Pancreas (tissue), 10 donors: ENCODE data around the gene LRMDA. TPM values are rescaled to one million over a fixed set of nuclear protein-coding genes. Genes with fewer than 3 reads are reported as not detected.
A peak's percentile ranks its signal among the peaks of the same experiment; 100 is the strongest.
"Not testable (repeated sequence)": the region's sequence is repeated elsewhere in the genome, so short reads cannot be mapped to it uniquely, and the experiment has no call there.

Experiments
- ATAC-seq, 4 donors: fragments of 200-7000 bp; cut with Tn5 transposase; one replicate each; pipeline versions ENCODE4 v1.8.0 to v1.9.1; 2020; ENCODE audit warnings: mild to moderate bottlenecking in 4 of 4, moderate library complexity in 4 of 4
- DNase-seq, 6 donors: peaks; one replicate each; pipeline ENCODE4 v3.0.0-alpha.2; 2020
- FAIRE-seq: peaks from 2 replicates; lab custom pipeline; 2012; peaks lifted over from hg19 to GRCh38; lab: Jason Lieb, UNC
- H3K27ac ChIP-seq, 4 donors: fragments of 200-600 bp; sonication (generic); 1 replicate in 3 of 4; 2 replicates in 1 of 4; pipeline versions ENCODE4 v1.5.0 to v1.8.0; 2020
- H3K27me3 ChIP-seq, 4 donors: fragments of 200-600 bp; one replicate each; pipeline ENCODE4 v1.8.0; 2021
- H3K36me3 ChIP-seq, 3 donors: fragments of 200-600 bp; sonication (generic) in 1 of 3; one replicate each; pipeline versions ENCODE4 v1.5.0 to v1.8.0; 2020 to 2021
- H3K4me1 ChIP-seq, 3 donors: fragments of 200-600 bp; one replicate each; pipeline ENCODE4 v1.8.0; 2021
- H3K4me3 ChIP-seq, 4 donors: fragments of 200-600 bp; sonication (generic) in 2 of 4; one replicate each; pipeline versions ENCODE4 v1.5.0 to v1.8.0; 2020 to 2021
- H3K9me3 ChIP-seq, 4 donors: fragments of 200-600 bp; one replicate each; pipeline ENCODE4 v1.8.0; 2021
- WGBS, 2 donors: extraction: QIAGEN DNeasy Blood & Tissue Kit; methylation state at CpG; one replicate each; pipeline ENCODE4 v1.1.7; 2013; 5-methylcytosine and 5-hydroxymethylcytosine counted together
- intact Hi-C, 3 donors: fragments of 100-400 bp; cut with DNase I; formaldehyde crosslinking; loops; one replicate each; pipeline versions ENCODE4 v1.11.1 to v1.14.2; 2022
- polyA plus RNA-seq, 2 donors: library from polyadenylated mRNA; stranded (reverse); fragments of 200-250 nt; gene quantifications; one replicate each; pipeline ENCODE4 v1.2.3, GENCODE V29; 2013
- total RNA-seq, 6 donors: library from RNA; stranded (reverse); fragmentation: NEBNext Ultra II Directional in 4 of 6; extraction: Animal tissue kit (Norgen Biotek cat#: 25700) in 4 of 6; gene quantifications; one replicate each; pipeline versions ENCODE4 v1.2.1 to v1.2.4, GENCODE V29; 2021 to 2023
- TF ChIP-seq, protein P1 (sequence below), 4 donors: fragments of 200-600 bp; sonication (generic) in 3 of 4; IDR thresholded peaks; one replicate each; pipeline versions ENCODE4 v1.5.0 to v1.8.0; 2021; ENCODE audit warnings: antibody characterized with exemption in 4 of 4
- donor health status: healthy with polysubstance abuse.
- donor health status: DM: no; HTN: no; CAD: no; lungs with moderate emphysema.
- donor health status: DM: no; HTN: no; CAD: no.
- donor health status: control.
- donor health status: control.
- donor health status: Bipolar disorder and iron deficiency.
- donor health status: DM: yes; HTN: yes; CAD: no.
- donor health status: DM: no; HTN: no; CAD: no.
- donor health status: DM: no; HTN: no; CAD: no.
- donor health status: DM: yes; HTN: yes; CAD: no.

Gene LRMDA
- total and polyA plus RNA-seq, 8 donors: 4.6 to 21.2 (median 13.4) TPM

GRCh38 chr10:75509706-75510105, 78.3 kb downstream of the LRMDA start:
- H3K27me3 ChIP-seq: no peaks in the 10 kb centered on the region
- FAIRE-seq: no peak
- H3K4me1 ChIP-seq: peaks cover 9 to 28% (median 26%) of the 10 kb centered on the region in 3 donors
- DNase-seq: no peak
- intact Hi-C loops: no loop called here
- WGBS, 2 donors: 84 to 86% methylated on average over 2 of the region's 2 CpGs
- H3K36me3 ChIP-seq: no peaks in the 10 kb centered on the region
- TF ChIP-seq, protein P1, sequence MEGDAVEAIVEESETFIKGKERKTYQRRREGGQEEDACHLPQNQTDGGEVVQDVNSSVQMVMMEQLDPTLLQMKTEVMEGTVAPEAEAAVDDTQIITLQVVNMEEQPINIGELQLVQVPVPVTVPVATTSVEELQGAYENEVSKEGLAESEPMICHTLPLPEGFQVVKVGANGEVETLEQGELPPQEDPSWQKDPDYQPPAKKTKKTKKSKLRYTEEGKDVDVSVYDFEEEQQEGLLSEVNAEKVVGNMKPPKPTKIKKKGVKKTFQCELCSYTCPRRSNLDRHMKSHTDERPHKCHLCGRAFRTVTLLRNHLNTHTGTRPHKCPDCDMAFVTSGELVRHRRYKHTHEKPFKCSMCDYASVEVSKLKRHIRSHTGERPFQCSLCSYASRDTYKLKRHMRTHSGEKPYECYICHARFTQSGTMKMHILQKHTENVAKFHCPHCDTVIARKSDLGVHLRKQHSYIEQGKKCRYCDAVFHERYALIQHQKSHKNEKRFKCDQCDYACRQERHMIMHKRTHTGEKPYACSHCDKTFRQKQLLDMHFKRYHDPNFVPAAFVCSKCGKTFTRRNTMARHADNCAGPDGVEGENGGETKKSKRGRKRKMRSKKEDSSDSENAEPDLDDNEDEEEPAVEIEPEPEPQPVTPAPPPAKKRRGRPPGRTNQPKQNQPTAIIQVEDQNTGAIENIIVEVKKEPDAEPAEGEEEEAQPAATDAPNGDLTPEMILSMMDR (IDR thresholded peaks at IDR 0.05): no peak
- H3K27ac ChIP-seq: no peak overlapping the region
- H3K4me3 ChIP-seq: no peak overlapping the region
- no peak for ATAC-seq
- H3K9me3 ChIP-seq: no peaks in the 10 kb centered on the region

DNA sequence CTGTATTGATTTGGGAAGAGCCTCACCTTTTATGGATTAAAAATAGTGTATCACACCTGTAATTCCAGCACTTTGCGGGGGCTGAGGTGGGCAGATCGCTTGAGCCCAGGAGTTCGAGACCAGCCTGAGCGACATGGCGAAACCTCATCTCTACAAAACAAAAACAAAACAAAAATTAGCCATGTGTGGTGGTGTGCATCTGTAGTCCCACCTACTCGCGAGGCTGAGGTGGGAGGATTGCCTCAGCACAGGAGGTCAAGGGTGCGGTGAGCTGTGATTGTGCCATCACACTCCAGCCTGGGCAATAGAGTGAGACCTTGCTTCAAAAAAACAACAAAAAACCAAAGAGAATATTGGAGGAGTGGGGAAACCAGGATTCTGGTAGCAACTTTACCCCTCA, 79.6 kb downstream of the LRMDA start:
- DNase-seq: no peak
- TF ChIP-seq, protein P1 (IDR thresholded peaks at IDR 0.05): no peak
- no peak for FAIRE-seq
- ATAC-seq: no peak
- 96 to 97% methylated on average over 8 of the region's 8 CpGs for WGBS, 2 donors
- Histone ChIP-seq H3K9me3 (no peaks in the 10 kb centered on the region), H3K36me3 (no peaks in the 10 kb centered on the region), H3K4me1 (peaks cover 9 to 28% (median 26%) of the 10 kb centered on the region in 3 donors), H3K27ac (no peak overlapping the region), H3K4me3 (no peak overlapping the region), H3K27me3 (no peaks in the 10 kb centered on the region)
- intact Hi-C loops: no loop called here

GRCh38 chr10:75512203-75512933, 80.9 kb downstream of the LRMDA start:
- Histone ChIP-seq H3K4me3 (no peak overlapping the region), H3K27ac (peak overlapping the region in 1 of 4 donors; percentile 2)
- no peak for FAIRE-seq

DNA sequence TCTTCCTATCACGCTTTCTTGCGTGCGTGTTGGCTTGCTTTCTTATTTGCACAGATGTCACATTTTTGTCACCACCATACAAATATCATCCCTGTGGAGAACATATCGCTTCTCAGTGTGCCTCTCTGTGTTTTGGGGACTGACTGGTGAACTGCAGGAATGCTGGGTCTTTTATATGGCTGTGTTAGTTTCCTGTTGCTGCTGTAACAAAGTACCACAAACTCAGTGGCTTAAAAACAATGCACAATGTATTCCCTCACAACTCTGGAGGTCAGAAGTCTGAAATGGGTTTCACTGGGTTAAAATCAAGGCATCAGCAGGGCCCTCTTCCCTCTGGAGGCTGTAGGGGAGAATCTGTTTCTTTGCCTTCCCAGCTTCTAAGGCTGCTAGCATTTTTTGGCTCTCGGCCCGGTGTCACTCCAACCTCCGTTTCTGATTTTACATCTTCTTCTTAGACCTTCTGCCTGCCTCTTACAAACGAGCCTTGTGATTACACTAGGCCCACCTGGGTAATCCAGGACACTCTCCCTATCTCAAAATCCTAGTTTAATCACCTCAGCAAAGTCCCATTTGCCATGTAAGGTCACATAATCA, 82.0 kb downstream of the LRMDA start:
- FAIRE-seq: no peak
- H3K4me1 ChIP-seq: peaks cover 9 to 23% (median 19%) of the 10 kb centered on the region in 3 donors
- H3K4me3 ChIP-seq: no peak overlapping the region
- ATAC-seq: no peak
- peak overlapping the region in 1 of 4 donors; percentile 2 for H3K27ac ChIP-seq
- 60 to 66% methylated on average over 8 of the region's 8 CpGs for WGBS, 2 donors
- H3K27me3 ChIP-seq: no peaks in the 10 kb centered on the region
- intact Hi-C loops: no loop called here
- TF ChIP-seq, protein P1 (IDR thresholded peaks at IDR 0.05): no peak
- H3K9me3 ChIP-seq: no peaks in the 10 kb centered on the region
- no peak for DNase-seq
- no peaks in the 10 kb centered on the region for H3K36me3 ChIP-seq

More at GRCh38 chr10:75512203-75512933, 80.9 kb downstream of the LRMDA start:
- Histone ChIP-seq H3K9me3 (no peaks in the 10 kb centered on the region), H3K36me3 (no peaks in the 10 kb centered on the region), H3K4me1 (peaks cover 9 to 26% (median 26%) of the 10 kb centered on the region in 3 donors), H3K27me3 (no peaks in the 10 kb centered on the region)
- TF ChIP-seq, protein P1 (IDR thresholded peaks at IDR 0.05): no peak
- 11 to 14% methylated on average over 8 of the region's 8 CpGs for WGBS, 2 donors
- intact Hi-C loops: no loop called here
- ATAC-seq (peak; percentile 58 to 85 (median 84)), DNase-seq (peak in 4 of 6 donors; percentile 32 to 60 (median 44))

- FAIRE-seq: no peak
- H3K4me1 ChIP-seq: peaks cover 7 to 15% (median 12%) of the 10 kb centered on the region in 3 donors
Measured at GRCh38 chr10:75514830-75515229, 83.4 kb downstream of the LRMDA start.

DNA sequence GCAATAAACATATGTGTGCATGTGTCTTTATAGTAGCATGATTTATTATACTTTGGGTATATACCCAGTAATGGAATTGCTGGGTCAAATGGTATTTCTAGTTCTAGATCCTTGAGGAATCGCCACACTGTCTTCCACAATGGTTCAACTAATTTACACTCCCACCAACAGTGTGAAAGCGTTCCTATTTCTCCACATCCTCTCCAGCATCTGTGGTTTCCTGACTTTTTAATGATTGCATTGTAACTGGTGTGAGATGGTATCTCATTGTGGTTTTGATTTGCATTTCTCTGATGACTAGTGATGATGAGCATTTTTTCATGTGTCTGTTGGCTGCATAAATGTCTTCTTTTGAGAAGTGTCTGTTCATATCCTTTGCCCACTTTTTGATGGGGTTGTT, 84.7 kb downstream of the LRMDA start:
- H3K27ac ChIP-seq, FAIRE-seq, H3K36me3 ChIP-seq, DNase-seq, H3K4me3 ChIP-seq, ATAC-seq, H3K27me3 ChIP-seq, H3K9me3 ChIP-seq, intact Hi-C loops: not testable (repeated sequence)
- 85 to 88% methylated on average over 2 of the region's 2 CpGs for WGBS, 2 donors
- peaks cover 6 to 15% (median 8%) of the 10 kb centered on the region in 3 donors for H3K4me1 ChIP-seq

More at GRCh38 chr10:75514830-75515229, 83.4 kb downstream of the LRMDA start:
- no peaks in the 10 kb centered on the region for H3K27me3 ChIP-seq
- intact Hi-C loops: no loop called here
- H3K9me3 ChIP-seq: no peaks in the 10 kb centered on the region
- 97 to 98% methylated on average over 3 of the region's 3 CpGs for WGBS, 2 donors
- TF ChIP-seq, protein P1 (IDR thresholded peaks at IDR 0.05): no peak
- no peaks in the 10 kb centered on the region for H3K36me3 ChIP-seq
- DNase-seq: no peak
- no peak overlapping the region for H3K27ac ChIP-seq
- no peak for ATAC-seq
- H3K4me3 ChIP-seq: no peak overlapping the region

- H3K9me3 ChIP-seq, ATAC-seq, intact Hi-C loops, H3K4me3 ChIP-seq, H3K27ac ChIP-seq, H3K36me3 ChIP-seq, H3K27me3 ChIP-seq, FAIRE-seq, H3K4me1 ChIP-seq, DNase-seq: not testable (repeated sequence)
- 88 to 96% methylated on average over 1 of the region's 1 CpG for WGBS, 2 donors
Measured at GRCh38 chr10:75519213-75519612, 87.8 kb downstream of the LRMDA start.
